Upper lobe of left lung (tissue), 6 donors: ENCODE measurements around the gene LIME1. TPM values are rescaled to one million over a fixed set of nuclear protein-coding genes. Genes with fewer than 3 reads are reported as not detected.
A peak's percentile ranks its signal among the peaks of the same experiment; 100 is the strongest.

Source experiments
- ATAC-seq, 2 donors: fragments of 200-7000 bp; cut with Tn5 transposase; one replicate each; pipeline ENCODE4 v1.9.1; 2022; ENCODE audit warnings: mild to moderate bottlenecking in 2 of 2, moderate library complexity in 2 of 2; ENCODE audit not compliant: low FRiP score in 2 of 2
- DNase-seq, 2 donors: peaks; one replicate each; pipeline ENCODE4 v3.0.0-alpha.2; 2019 to 2020
- H3K27ac ChIP-seq, 4 donors: fragments of 200-600 bp; sonication (generic); one replicate each; pipeline ENCODE4 v1.5.1; 2016 to 2019
- H3K27me3 ChIP-seq, 4 donors: fragments of 200-600 bp; sonication (generic); one replicate each; pipeline ENCODE4 v1.5.1; 2017 to 2019
- H3K36me3 ChIP-seq, 4 donors: fragments of 200-600 bp; sonication (generic); one replicate each; pipeline ENCODE4 v1.5.1; 2016 to 2019
- H3K4me1 ChIP-seq, 4 donors: fragments of 200-600 bp; sonication (generic); one replicate each; pipeline ENCODE4 v1.5.1; 2018 to 2019
- H3K4me3 ChIP-seq, 4 donors: fragments of 200-600 bp; sonication (generic); one replicate each; pipeline ENCODE4 v1.5.1; 2017 to 2019; ENCODE audit warnings: mild to moderate bottlenecking in 2 of 4, moderate library complexity in 1 of 4
- H3K9me3 ChIP-seq, 4 donors: fragments of 200-600 bp; sonication (generic); one replicate each; pipeline ENCODE4 v1.5.1; 2018 to 2019
- CTCF ChIP-seq, 6 experiments: fragments of 450-650 bp in 4 of 6; fragments of 200-600 bp in 2 of 6; sonication (generic) in 2 of 6; IDR thresholded peaks; one replicate each; pipeline ENCODE4 v1.5.1; 2016 to 2019; ENCODE audit warnings: antibody characterized with exemption in 6 of 6
- EP300 ChIP-seq, 4 donors: sonication (generic); formaldehyde crosslinking; IDR thresholded peaks; one replicate each; pipeline ENCODE4 v1.5.1; 2017; ENCODE audit warnings: antibody characterized with exemption in 4 of 4, control low read depth in 2 of 4
- POLR2A ChIP-seq, 4 donors: fragments of 450-650 bp; IDR thresholded peaks; one replicate each; pipeline ENCODE4 v1.5.1; 2016 to 2017; ENCODE audit warnings: antibody characterized with exemption in 4 of 4, mild to moderate bottlenecking in 2 of 4
- POLR2AphosphoS5 ChIP-seq, 2 donors: sonication (generic); formaldehyde crosslinking; IDR thresholded peaks; one replicate each; pipeline ENCODE4 v1.5.1; 2017; ENCODE audit warnings: antibody characterized with exemption in 2 of 2
- WGBS, 2 donors: methylation state at CpG; one replicate each; pipeline ENCODE4 v1.1.5; 2017 to 2018; 5-methylcytosine and 5-hydroxymethylcytosine counted together
- total RNA-seq, 6 donors: library from RNA; depleted of rRNA in 4 of 6; stranded (reverse); fragments of >200 nt in 4 of 6; gene quantifications; one replicate each; pipeline versions ENCODE4 v1.1.0 to v1.2.1, GENCODE V29; 2016 to 2021
- donor health status: DM: no; HTN: no; CAD: no; lungs with moderate emphysema.
- donor health status: DM: no; HTN: yes; CAD: no; lungs with severe emphysema.

The LIME1 gene
- total RNA-seq, 6 donors from 2014 or later: 12.4 to 51.3 (median 15.3) TPM

- H3K4me3 ChIP-seq: no peak overlapping the region
- no peak overlapping the region for H3K27ac ChIP-seq
- no peaks in the 10 kb centered on the region for H3K9me3 ChIP-seq
- no peak for ATAC-seq
- 87 to 95% methylated on average over 12 to 31 of the region's 31 CpGs for WGBS, 2 donors
- peaks cover 0 to 35% (median 13%) of the 10 kb centered on the region in 4 donors for H3K36me3 ChIP-seq
- TF ChIP-seq POLR2AphosphoS5 (IDR thresholded peaks at IDR 0.05): no peak
- no peak for TF ChIP-seq CTCF (IDR thresholded peaks at IDR 0.05)
- TF ChIP-seq EP300 (IDR thresholded peaks at IDR 0.05): no peak
- no peak for TF ChIP-seq POLR2A (IDR thresholded peaks at IDR 0.05)
- DNase-seq: no peak
- no peaks in the 10 kb centered on the region for H3K27me3 ChIP-seq
- peaks cover 11 to 19% (median 16%) of the 10 kb centered on the region in 4 donors for H3K4me1 ChIP-seq
Observed at GRCh38 chr20:63769891-63770474, 33.5 kb downstream of the LIME1 start.

- Histone ChIP-seq H3K4me3 (no peak overlapping the region), H3K27me3 (no peaks in the 10 kb centered on the region), H3K9me3 (no peaks in the 10 kb centered on the region), H3K4me1 (peaks cover 11 to 24% (median 16%) of the 10 kb centered on the region in 4 donors), H3K27ac (no peak overlapping the region), H3K36me3 (peaks cover 0 to 40% (median 13%) of the 10 kb centered on the region in 4 donors)
- 94 to 97% methylated on average over 42 of the region's 52 CpGs for WGBS, 2 donors
- DNase-seq (peak in 1 of 2 donors; percentile 79), ATAC-seq (no peak)
- TF ChIP-seq POLR2AphosphoS5 (IDR thresholded peaks at IDR 0.05) (no peak), CTCF (IDR thresholded peaks at IDR 0.05) (no peak), POLR2A (IDR thresholded peaks at IDR 0.05) (no peak), EP300 (IDR thresholded peaks at IDR 0.05) (no peak)
Observed at GRCh38 chr20:63771046-63771707, 34.7 kb downstream of the LIME1 start.

GRCh38 chr20:63772781-63773518 is 36.5 kb downstream of the LIME1 start:
- peak in 1 of 2 donors; percentile 49 for DNase-seq
- H3K9me3 ChIP-seq: no peaks in the 10 kb centered on the region
- H3K4me1 ChIP-seq: peaks cover 11 to 24% (median 16%) of the 10 kb centered on the region in 4 donors
- no peak overlapping the region for H3K27ac ChIP-seq
- H3K4me3 ChIP-seq: no peak overlapping the region
- WGBS, 2 donors: 59 to 72% methylated on average over 17 to 20 of the region's 20 CpGs
- peaks cover 0 to 28% (median 6%) of the 10 kb centered on the region in 4 donors for H3K36me3 ChIP-seq
- peak in 1 of 2 donors; percentile 53 for ATAC-seq
- TF ChIP-seq POLR2A (IDR thresholded peaks at IDR 0.05) (no peak), CTCF (IDR thresholded peaks at IDR 0.05) (no peak), EP300 (IDR thresholded peaks at IDR 0.05) (no peak), POLR2AphosphoS5 (IDR thresholded peaks at IDR 0.05) (no peak)
- no peaks in the 10 kb centered on the region for H3K27me3 ChIP-seq

DNA sequence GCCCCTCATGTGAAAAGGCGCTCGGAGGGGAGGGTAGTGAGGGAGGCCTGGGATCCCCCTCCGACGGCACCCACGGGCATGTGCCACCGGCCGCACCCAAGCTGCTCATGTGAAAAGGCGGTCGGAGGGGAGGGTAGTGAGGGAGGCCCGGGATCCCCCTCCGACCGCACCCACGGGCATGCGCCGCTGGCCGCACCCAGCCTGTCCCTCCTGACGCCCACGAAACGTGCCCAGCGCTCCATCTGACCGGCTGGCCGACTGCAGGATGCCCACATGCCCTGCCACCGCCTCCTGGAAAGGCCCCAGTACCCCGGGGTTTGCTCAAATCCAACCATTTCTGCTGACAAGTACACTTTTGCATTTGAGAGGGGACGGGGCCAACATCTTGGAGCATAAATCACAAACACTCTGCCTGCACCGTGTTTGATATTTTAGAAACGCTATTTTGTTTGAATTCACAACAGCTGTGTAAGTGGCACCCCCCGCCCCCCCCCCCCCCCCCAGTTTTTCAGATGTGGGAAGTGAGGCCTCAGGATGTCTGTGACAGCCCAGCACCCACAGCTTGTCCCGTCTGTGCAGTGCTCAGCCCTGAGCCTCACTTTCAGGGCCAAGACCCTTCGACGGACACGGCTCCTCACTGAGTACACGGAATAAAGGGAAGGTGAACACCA is 37.2 kb downstream of the LIME1 start:
- ATAC-seq: no peak
- H3K36me3 ChIP-seq: peaks cover 0 to 26% (median 4%) of the 10 kb centered on the region in 4 donors
- no peaks in the 10 kb centered on the region for H3K9me3 ChIP-seq
- TF ChIP-seq POLR2AphosphoS5 (IDR thresholded peaks at IDR 0.05) (no peak), EP300 (IDR thresholded peaks at IDR 0.05) (no peak), POLR2A (IDR thresholded peaks at IDR 0.05) (no peak), CTCF (IDR thresholded peaks at IDR 0.05) (no peak)
- peaks cover 11 to 24% (median 16%) of the 10 kb centered on the region in 4 donors for H3K4me1 ChIP-seq
- no peaks in the 10 kb centered on the region for H3K27me3 ChIP-seq
- WGBS, 2 donors: 79 to 85% methylated on average over 31 to 32 of the region's 33 CpGs
- H3K4me3 ChIP-seq: no peak overlapping the region
- peak overlapping the region in 1 of 4 donors; percentile 1 for H3K27ac ChIP-seq
- no peak for DNase-seq
